GM18517 (cell line): ENCODE measurements around the gene JUND.

Experiments used
- ATAC-seq: cut with Tn5 transposase; IDR thresholded peaks from one replicate; pipeline ENCODE4 v1.9.1; 2021; ENCODE audit warnings: mild to moderate bottlenecking, moderate library complexity; ENCODE audit not compliant: unreplicated experiment

Gene JUND

DNA sequence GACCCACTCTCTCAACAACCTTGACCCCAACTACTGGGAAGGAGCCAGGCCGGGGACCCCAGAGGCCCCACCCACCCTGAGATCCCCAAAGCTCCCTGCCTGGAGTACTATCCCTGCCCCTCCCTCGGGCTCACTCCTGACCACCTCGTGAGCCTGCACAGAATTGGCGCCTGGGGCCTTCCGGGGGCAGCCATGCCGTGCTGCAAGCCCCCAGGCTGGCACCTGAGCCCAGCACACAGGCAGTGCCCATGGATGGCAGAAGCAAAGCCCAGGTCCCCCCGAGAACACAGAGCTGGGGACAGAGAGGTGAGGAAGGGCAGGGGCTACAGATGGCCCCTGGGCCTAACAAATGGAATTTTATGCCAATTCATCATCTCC lies 27.5 kb upstream of the JUND start:
- no peak for ATAC-seq

DNA sequence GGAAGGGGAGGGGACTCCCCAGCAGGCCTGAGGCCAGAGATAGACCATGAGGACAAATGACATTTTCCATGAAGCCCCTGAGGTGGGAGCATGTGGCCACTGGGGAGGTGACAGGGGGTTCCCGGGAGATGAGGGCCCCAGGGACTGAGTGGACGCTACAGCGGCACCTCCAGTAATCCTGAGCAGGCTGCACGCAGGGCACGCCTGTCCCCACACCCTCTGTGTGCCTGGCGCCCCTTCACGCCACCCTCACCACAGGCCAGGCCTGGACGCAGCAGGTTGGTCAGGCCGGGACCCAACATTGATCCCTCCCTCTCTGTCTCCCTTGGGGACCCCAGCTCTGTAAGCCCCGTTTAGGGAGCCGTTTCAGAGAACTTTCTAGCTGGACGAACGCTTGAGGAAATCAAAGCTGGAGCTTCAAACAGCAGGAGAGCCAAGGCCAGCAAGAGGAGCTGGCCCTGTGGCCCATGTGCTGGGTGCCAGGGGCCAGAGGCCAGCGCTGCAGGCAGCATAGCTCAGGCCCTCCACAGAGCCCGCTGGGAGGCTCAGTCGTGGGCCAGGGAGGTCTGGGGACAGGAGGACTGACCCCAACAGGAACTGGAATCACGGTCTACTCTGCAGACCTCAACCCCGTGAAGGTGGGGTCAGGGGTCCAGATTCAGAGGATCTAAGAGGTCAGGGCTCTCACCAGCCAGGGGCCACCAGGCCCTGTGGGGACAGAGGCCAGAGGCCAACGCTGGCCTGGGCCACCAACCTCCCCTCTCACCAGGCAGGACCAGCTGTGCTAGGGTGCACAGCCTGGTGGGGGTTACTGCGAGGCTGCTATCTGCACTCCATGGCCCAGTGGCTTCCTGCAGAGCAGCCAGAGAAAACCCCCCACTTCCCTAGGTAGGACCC lies 26.9 kb upstream of the JUND start:
- no peak for ATAC-seq

DNA sequence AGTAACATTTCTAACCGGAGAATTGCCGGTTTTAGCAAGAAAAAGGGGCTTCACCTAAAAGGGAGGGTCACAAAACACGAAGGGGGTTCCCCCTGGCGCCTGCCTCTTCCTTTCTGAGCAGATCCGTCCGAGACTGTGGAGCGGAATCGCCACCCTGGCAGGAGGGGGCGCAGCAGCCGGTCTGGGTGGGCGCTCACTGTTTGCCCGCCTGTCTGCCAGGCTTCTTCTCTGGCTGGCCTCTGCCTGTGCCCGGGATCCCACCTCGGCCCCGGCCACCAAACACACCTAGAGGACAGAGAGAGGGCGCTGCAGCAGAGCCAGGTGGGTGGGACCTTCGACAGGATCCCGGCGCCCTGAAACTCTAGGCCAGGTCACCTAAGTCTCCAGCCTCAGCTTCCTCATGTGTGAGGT lies 25.9 kb upstream of the JUND start:
- no peak for ATAC-seq

DNA sequence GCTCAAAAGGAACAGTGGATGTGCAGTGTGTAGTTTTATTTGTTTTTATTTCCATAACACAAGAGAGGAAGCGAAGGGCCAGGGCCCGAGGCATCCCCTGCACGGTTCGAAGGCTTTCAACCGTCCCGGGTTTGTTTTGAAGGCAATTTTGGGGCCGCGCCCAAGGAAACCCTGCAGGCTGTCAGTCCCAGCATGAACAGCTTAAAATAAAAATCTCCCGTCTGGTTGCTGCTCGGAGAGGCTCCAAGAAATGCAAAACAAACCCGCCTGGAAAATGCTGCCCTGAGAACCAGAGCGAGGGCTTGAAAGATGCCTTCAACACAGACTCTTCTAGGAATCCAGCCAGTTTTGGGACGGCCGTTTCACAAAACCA lies 25.5 kb upstream of the JUND start:
- ATAC-seq: no peak

DNA sequence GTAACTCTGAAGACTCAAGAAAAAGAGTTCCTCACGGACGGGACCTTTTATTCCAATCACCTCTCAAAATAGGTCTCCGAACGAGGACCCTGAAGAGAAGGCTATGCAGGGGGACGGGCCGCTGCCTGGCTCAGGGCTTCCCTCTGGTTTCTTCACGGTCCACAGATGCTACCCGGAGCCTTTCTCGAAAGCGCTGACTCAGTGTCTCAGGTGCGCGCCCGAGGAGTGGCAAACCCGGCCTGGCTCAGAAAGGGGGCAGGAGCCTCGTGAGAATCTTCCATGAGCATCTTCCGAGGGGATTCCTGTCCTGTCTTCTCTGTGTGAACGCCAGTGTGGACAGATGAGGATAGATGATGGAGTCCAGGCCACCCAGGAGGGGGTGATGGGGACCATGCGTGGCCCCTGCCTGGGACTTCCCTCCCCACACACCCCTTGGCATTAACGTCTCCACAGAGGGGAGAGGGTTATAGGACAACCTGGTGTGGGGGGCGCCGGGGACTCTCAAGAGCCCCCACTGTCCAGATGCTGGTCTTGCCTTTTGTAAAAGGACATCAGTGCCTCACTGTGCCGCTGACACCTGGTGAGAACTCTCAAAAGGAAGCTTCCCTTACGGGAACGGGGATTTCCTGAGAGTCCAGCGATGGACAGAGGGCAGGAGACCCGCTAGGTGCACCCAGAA lies 24.9 kb upstream of the JUND start:
- ATAC-seq: no peak

DNA sequence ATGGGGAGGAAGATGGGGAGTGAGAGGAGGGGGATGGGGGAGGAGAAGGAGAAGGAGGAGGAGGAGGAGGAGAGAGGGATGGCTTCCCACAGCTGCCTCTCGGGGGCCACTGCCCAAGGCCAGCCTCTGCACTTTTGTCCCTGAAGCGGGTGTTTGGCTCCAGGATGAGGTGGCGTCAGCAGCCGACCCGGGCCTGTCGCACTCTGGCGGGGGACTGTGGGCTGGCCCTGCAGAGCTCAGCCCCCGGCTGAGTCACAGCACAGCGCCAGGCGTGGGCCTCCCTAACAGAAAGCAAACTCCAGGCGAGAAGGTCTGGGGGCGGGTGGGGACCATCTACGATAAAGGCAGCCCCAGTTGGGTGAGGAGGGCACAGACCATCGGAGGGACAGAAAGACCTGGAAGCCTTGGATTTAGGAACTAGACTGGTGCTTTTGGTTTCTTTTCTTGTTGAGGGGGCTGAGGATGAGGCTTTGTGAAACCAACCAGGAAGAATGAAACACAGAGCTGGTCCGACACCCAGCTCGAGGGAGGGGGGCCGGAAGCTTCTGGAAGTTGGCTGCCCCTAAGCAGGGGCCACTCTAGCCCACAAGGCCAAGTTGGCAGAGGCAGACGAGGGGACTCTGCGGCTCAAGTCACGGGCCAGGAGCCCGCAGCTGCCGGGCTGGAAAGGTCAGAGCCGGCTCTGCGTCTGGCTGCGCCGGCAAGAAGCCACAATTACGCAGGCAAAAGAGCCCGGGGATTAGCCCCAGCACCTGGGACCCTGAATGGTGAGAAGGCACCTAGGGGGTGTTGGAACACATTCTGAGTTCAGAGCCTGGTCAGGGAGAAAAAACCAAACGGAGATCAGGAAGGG lies 23.3 kb upstream of the JUND start:
- ATAC-seq: no peak

DNA sequence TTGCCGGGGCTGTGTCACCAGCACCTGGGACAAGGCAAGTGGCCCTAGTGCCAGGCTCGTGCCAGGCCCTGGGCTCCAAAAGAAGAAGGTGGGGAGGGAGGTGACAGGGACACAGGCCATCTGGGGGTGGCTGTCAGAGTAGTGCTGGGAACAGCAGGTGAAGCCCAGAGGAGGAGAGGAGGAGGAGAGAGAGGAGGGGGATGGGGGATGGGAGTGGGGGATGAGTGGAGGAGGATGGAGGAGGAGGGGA lies 22.7 kb upstream of the JUND start:
- no peak for ATAC-seq

DNA sequence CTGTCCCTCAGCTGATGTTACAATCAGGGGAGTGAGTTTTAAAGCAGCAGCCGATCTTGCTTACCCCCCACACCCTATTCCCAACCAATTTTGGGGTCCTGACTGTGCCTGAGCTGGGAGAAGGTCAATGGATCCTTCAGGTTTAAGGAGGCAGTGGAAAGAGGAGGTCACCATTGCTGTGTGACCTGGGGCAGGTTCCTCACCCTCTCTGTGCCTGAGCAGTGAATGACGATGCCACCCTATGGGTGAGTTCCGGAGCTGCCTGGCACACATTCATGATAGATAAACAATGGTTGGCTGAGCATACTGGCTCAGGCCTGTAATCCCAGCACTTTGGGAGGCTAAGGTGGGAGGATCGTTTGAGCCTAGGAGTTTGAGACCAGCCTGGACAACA lies 20.3 kb upstream of the JUND start:
- ATAC-seq: no peak

DNA sequence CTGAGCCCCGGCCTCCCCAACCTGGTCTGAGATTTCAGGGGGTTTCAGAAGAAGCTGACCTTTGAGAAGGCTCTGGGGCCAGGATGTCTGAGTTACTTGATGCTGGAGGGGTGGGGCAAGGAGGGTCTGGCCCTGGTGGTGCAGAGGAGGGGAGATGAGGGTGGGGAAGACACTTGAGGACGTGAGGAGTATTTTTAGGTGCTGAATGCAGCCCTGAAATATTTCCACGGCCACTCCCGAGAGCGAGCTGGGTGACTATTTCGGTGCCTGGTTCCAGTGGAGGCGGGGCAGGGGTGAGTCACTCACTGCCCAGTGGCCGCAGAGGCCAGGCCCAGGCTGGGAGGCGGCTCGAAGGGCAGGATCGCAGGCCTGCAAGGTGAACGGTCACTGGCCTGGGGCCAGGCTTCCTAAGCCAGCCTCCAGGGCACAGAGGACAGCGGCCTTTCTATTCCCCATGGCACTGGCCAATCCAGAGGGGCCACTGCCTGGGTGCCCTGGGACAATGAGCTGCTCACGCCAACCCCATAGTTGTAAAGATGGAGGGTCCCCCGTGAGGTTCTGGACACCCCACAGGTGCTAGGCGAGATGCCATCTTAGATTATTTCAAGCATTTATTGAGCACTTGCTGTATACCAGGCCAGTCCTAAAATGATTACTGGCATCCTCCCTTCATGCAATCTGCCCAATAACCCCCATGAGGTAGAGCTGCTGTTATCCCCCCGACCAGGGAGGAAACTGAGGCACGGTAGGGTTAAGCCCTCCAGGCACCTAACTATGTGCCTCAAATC lies 19.7 kb upstream of the JUND start:
- no peak for ATAC-seq

DNA sequence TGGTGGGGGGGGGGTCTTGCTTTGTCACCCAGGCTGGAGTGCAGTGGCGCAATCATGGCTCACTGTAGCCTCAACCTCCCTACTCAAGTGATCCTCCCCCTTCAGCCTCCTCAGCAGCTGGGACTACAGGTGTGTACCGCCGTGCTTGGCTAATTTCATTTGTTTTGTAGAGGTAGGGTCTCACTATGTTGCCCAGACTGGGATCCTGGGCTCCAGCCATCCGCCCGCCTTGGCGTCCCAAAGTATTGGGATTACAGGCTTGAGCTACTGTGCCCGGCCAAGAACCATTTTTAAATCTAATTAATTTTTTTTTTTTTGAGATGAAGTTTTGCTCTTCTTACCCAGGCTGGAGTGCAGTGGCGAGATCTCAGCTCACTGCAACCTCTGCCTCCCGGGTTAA lies 18.2 kb upstream of the JUND start:
- no peak for ATAC-seq

DNA sequence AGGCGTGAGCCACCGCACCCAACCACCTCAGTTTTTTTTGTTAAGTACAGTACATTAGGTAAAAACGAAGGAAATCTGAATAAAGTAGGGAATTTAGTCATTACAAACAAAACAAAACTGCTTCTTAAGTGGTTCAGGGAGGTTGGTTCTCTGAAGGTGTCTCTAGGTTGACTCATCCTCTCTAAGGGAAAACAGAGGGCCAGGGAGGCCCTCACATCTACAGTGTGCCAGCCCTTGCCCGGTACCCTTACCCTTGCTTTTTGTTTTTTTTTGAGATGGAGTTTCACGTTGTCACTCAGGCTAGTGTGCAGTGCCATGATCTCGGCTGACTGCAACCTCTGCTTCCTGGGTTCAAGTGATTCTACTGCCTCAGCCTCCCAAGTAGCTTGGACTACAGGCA lies 17.2 kb upstream of the JUND start:
- no peak for ATAC-seq

DNA sequence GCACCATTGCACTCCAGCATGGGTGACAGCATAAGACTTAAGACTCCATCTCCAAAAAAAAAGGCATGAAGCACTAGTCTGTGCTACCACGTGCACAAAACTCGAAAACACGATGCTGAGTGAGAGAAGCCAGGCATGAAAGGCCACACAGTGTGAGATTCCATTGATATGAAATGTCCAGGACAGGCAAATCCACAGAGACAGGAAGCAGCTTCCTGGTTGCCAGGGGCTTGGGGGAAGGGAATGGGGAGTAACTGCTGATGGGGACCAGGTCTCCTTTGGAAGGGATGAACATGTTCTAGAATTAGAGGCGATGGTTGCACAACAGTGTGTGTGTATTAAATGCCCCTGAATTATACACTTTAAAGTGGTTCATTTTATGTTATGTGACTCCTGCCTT lies 15.9 kb upstream of the JUND start:
- no peak for ATAC-seq

DNA sequence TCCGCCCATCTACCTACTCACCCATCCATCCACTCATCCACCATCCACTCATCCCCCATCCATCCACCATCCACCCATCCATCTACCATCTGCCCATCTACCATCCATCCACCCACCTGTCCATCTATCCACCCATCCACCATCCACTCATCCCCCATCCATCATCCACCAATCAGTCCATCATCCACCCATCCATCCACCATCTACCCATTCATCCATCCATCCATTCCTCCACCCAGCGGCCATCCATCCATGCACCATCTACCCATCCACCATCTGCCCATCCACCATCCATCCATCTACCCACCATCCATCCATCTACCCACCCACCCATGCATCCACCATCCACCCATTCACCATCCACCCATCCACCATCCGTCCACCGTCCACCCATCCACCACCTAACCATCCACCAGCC lies 13.6 kb upstream of the JUND start:
- no peak for ATAC-seq

DNA sequence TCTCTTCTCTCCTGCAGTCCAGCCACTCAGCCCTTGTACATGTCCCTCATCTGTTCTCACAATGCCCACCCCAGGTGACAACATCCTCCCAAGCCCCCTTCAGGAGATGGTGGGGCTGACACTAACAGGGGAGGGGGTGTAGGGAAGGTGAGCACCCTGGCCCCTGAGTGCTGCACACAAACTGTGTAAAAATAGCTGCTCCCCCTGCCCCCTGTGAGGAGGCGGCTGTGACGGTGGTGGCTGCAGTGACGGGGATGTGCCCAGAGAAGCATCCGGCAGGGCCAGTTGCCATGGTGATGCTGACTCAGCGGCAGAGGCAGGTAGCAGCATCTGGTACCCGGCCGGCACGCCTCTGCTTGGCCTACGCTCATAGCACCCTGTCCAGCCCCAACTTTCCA lies 13.0 kb upstream of the JUND start:
- no peak for ATAC-seq

DNA sequence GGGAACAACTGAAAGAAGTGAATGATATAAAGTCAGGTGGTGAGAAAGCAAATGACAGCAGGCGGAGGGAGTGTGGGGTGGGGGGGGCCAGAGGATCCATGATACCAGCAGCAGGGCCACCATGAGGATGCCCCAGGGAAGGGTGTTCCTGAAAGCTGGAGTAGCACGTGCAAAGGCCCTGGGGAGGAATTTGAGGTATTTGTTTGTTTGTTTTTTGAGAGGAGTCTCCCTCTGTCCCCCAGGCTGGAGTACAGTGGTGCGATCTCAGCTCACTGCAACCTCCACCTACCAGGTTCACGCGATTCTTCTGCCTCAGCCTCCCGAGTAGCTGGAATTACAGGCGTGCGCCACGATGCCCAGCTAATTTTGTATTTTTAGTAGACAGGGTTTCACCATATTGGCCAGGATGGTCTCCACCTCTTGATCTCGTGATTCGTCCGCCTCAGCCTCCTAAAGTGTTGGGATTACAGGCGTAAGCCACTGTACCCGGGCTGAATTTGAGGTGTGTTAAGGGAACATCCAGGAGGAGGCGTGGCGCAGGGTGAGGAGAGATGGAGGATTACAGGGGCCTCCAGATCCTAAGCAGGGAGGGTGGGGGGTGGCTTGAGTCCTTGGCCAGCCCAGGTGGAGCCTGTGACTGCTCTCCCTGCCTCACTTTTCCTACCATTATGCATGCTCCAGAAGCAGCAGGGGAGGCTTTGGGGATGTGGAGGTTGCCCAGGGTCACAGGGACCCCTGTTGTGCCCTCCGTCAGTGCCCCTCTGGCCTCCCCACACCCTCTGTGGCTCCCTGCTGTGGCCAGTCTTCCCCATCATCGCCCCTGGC lies 12.4 kb upstream of the JUND start:
- ATAC-seq: no peak

DNA sequence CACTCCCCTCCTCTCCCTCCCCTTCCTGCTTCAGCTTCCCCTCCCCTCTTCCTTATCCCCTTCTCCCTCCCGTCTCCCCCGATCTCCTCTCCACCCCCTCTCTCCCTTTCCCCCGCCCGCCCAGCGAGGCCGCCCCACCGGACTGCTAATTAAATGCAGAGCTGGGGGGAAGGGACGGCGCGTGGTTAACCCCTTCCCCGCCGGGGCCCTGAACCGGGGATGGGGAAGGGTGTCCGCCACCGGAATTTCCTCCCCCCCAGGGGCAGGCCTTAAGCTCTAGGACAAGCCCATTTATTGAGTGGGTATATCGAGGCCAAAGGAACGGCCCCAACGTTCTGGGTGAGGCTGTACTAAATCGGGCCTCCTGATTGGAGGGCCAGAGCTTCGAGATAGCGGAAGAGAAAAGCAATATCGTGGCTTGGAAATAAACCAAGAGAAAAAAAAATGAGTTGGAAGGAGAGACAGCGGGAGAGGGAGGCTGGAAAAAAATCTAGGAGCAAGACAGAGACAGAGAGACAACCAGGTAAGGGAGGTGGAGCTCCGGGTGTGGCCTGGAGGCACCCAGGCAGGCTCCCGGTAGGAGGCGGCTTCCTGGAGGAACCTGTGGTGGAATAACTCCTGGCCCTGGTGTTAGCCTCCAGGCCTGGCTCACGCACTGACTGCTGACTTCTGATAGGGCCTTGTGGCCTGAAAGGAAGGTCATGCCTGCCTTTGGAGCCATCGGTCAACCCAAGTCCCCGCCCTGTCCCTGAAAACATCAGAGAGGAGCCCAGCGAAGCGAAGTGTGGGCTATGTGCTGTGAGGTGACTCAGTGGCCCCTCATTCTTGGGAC lies 11.6 kb upstream of the JUND start:
- no peak for ATAC-seq

DNA sequence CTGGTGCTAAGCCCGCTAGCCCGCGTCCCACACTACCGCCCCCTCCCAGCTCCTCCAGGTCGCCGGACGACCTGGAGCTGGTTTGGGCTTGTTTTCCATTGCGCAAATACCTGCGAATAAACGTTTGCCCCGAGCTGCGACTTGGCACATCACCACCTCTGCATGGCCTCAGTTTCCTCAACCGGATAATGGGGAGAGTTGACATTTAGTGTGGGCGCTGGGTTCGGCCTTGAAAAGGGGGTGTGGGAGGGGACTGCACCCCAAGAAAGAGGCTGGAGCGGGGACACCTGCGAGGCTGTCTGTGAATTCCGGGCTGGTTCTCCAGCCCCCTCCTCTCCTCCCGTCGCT lies 11.0 kb upstream of the JUND start:
- no peak for ATAC-seq

DNA sequence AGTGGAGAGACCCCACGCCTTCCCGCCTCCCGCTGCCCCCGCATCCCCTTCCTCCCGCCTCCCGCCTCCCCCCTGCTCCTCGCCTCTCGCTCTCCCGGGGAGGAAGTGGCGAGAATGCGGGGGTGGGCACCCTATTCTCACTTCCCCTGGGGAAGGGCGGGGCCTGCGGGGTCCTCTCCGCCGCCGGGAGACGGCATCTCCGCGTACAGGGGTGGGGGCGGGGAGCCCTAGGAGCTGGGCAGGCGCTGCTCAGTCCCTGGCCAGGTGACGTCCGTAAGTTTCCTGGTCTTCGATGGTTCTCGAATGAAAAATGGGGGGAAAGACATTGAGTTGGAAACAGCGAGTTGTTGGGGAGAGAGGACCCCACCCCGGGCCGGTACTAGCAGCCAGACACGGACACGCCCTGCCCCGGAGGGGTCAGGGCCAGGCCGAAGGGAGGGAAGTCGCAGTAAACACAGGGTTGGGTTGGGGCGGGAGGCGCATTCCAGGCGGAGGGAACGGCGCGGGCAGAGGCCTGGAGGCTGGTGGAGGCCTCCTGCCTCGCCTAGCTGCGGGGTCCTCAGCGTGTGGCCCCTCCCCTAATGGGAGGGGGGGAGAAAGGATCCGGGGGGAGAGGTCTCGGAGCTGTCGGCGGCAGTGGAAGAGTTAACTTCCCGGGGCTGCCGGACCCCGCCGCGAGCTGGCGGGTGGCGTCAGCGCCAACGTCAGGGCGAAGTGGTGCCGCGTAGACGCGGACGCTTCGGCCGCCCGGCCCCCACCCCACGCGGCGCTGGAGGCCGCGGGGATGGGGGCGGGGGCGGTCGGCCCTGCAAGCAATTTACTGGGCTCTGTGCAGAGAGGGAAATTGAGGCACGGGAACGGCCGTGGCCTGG lies 10.4 kb upstream of the JUND start:
- peak; percentile 35 for ATAC-seq
